Left renal cortex interstitium (tissue), 4 donors: ENCODE results near the gene MVB12B. TPM values are rescaled to one million over a fixed set of nuclear protein-coding genes. Genes with fewer than 3 reads are reported as not detected.

Experiments used
- DNase-seq, 4 donors: peaks; one replicate each; pipeline ENCODE4 v3.0.0-alpha.2; 2013; ENCODE audit warnings: low read depth in 4 of 4, low spot score in 2 of 4, missing footprints in 1 of 4
- polyA plus RNA-seq, 4 donors: library from polyadenylated mRNA; unstranded; fragments of 120-200 nt; gene quantifications; one replicate each; pipeline ENCODE4 v1.2.1, GENCODE V29; 2013; ENCODE audit not compliant: insufficient read length in 4 of 4

The MVB12B gene
- polyA plus RNA-seq, 4 donors: 15.1 to 20.0 (median 19.3) TPM

- no peak for DNase-seq
Measured at GRCh38 chr9:126378761-126379160, 52.1 kb downstream of the MVB12B start.

GRCh38 chr9:126379661-126380360 lies 53.2 kb downstream of the MVB12B start:
- DNase-seq: no peak

GRCh38 chr9:126380447-126380846 lies 53.8 kb downstream of the MVB12B start:
- DNase-seq: no peak

- no peak for DNase-seq
Measured at GRCh38 chr9:126381195-126381594, 54.6 kb downstream of the MVB12B start.

- DNase-seq: no peak
Measured at GRCh38 chr9:126383406-126384046, 56.9 kb downstream of the MVB12B start.

- no peak for DNase-seq
Measured at GRCh38 chr9:126384926-126385325, 58.3 kb downstream of the MVB12B start.

GRCh38 chr9:126386088-126386487 lies 59.5 kb downstream of the MVB12B start:
- DNase-seq: no peak

GRCh38 chr9:126386776-126387175 lies 60.1 kb downstream of the MVB12B start:
- no peak for DNase-seq

- DNase-seq: no peak
Measured at GRCh38 chr9:126388964-126389708, 62.5 kb downstream of the MVB12B start.

GRCh38 chr9:126389992-126390391 lies 63.4 kb downstream of the MVB12B start:
- no peak for DNase-seq

- no peak for DNase-seq
Measured at GRCh38 chr9:126390923-126391322, 64.3 kb downstream of the MVB12B start.

GRCh38 chr9:126391713-126392661 lies 65.4 kb downstream of the MVB12B start:
- DNase-seq: no peak

GRCh38 chr9:126392662-126393371 lies 66.2 kb downstream of the MVB12B start:
- no peak for DNase-seq

GRCh38 chr9:126393876-126394275 lies 67.2 kb downstream of the MVB12B start:
- no peak for DNase-seq

- DNase-seq: no peak
Measured at GRCh38 chr9:126394802-126395201, 68.2 kb downstream of the MVB12B start.

- no peak for DNase-seq
Measured at GRCh38 chr9:126395439-126396212, 69.0 kb downstream of the MVB12B start.

GRCh38 chr9:126397056-126397455 lies 70.4 kb downstream of the MVB12B start:
- DNase-seq: no peak

GRCh38 chr9:126398403-126399058 lies 71.9 kb downstream of the MVB12B start:
- peak in 1 of 4 donors; percentile 46 for DNase-seq

- DNase-seq: no peak
Measured at GRCh38 chr9:126399251-126399650, 72.6 kb downstream of the MVB12B start.
